ENCODE results near the gene KBTBD12.

KBTBD12 gene

GRCh38 chr3:127986803-127987202 lies 71.8 kb downstream of the KBTBD12 start:
- DNase-seq, result no peak

GRCh38 chr3:127987309-127987995 lies 72.4 kb downstream of the KBTBD12 start:
- no peak for DNase-seq

GRCh38 chr3:127988770-127989557 lies 73.9 kb downstream of the KBTBD12 start:
- no peak for DNase-seq

GRCh38 chr3:127990051-127990450 lies 75.0 kb downstream of the KBTBD12 start:
- no peak for DNase-seq

GRCh38 chr3:127990461-127990860 lies 75.4 kb downstream of the KBTBD12 start:
- no peak for DNase-seq

- DNase-seq, result no peak
Observed at GRCh38 chr3:127991251-127991650, 76.2 kb downstream of the KBTBD12 start.

- no peak for DNase-seq
Observed at GRCh38 chr3:127991681-127992080, 76.6 kb downstream of the KBTBD12 start.

GRCh38 chr3:127992127-127992526 lies 77.1 kb downstream of the KBTBD12 start:
- DNase-seq, result no peak

GRCh38 chr3:127994011-127994410 lies 79.0 kb downstream of the KBTBD12 start:
- DNase-seq, result no peak

- DNase-seq, result no peak
Observed at GRCh38 chr3:127997016-127997415, 82.0 kb downstream of the KBTBD12 start.

GRCh38 chr3:127997961-127998360 lies 82.9 kb downstream of the KBTBD12 start:
- no peak for DNase-seq

GRCh38 chr3:127998596-127998995 lies 83.6 kb downstream of the KBTBD12 start:
- DNase-seq, result no peak

- DNase-seq, result no peak
Observed at GRCh38 chr3:127999509-128000106, 84.6 kb downstream of the KBTBD12 start.

GRCh38 chr3:128001576-128001975 lies 86.5 kb downstream of the KBTBD12 start:
- no peak for DNase-seq

GRCh38 chr3:128004661-128005060 lies 89.6 kb downstream of the KBTBD12 start:
- no peak for DNase-seq

- no peak for DNase-seq
Observed at GRCh38 chr3:128006061-128007032, 91.3 kb downstream of the KBTBD12 start.

GRCh38 chr3:128007033-128007424 lies 92.0 kb downstream of the KBTBD12 start:
- DNase-seq, result no peak

GRCh38 chr3:128009952-128010846 lies 95.2 kb downstream of the KBTBD12 start:
- peak; percentile 46 for DNase-seq

GRCh38 chr3:128011140-128011539 lies 96.1 kb downstream of the KBTBD12 start:
- peak; percentile 17 for DNase-seq

GRCh38 chr3:128012050-128012449 lies 97.0 kb downstream of the KBTBD12 start:
- DNase-seq, result no peak

GRCh38 chr3:128014548-128014947 lies 99.5 kb downstream of the KBTBD12 start:
- DNase-seq, result no peak

- no peak for DNase-seq
Observed at GRCh38 chr3:128016502-128016901, 101.5 kb downstream of the KBTBD12 start.

All from hematopoietic multipotent progenitor cell treated with erythropoietin and hydrocortisone succinate and interleukin-3 and kit ligand, for 8 days (in vitro differentiated cells).